Measurements from ENCODE around the gene PTPRF. TPM values are rescaled to one million over a fixed set of nuclear protein-coding genes. Genes with fewer than 3 reads are reported as not detected.
A peak's percentile ranks its signal among the peaks of the same experiment; 100 is the strongest.

Gene PTPRF
- total RNA-seq, 1 donor from 2014 or later, result 2.9 TPM

DNA sequence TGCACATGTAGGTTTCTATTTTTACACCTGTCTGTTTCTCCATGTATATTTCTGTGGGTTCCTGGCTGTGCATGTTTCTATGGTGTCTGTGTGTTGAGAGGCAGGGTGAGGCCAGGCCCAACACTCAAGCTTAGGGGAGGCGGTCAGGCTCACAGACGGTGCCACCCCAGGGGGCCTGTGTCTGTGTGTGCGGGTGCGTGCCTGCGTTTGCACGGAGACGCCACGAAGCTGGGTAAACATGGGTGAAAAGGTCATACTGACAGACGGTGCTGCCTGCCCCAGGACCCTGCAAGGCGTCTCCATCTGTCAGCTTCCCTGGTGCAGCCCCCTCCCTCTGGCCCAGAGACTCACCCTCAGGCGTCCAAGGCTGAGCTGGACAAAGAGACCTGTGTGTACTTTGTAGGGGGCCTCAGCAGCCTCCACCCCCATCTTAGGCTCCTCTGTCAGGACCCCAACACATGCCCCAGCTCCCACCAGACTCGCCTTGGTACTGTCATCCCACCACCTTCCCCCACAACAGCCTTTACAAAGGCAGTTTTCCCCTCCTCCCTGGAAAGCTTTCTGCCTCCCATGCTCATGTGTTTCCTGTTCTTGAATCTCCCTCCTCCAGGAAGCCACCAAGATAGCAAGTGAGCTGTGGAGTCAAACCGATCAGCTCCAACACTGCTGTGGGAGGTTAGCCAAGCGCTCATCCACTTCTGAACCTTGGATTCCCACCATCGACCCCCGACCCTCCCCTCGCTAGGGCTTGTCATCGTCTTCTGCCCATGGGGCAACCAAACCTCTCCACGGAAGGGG lies 34.1 kb downstream of the PTPRF start:
- intact Hi-C loops (cut with micrococcal nuclease), result no loop called here

DNA sequence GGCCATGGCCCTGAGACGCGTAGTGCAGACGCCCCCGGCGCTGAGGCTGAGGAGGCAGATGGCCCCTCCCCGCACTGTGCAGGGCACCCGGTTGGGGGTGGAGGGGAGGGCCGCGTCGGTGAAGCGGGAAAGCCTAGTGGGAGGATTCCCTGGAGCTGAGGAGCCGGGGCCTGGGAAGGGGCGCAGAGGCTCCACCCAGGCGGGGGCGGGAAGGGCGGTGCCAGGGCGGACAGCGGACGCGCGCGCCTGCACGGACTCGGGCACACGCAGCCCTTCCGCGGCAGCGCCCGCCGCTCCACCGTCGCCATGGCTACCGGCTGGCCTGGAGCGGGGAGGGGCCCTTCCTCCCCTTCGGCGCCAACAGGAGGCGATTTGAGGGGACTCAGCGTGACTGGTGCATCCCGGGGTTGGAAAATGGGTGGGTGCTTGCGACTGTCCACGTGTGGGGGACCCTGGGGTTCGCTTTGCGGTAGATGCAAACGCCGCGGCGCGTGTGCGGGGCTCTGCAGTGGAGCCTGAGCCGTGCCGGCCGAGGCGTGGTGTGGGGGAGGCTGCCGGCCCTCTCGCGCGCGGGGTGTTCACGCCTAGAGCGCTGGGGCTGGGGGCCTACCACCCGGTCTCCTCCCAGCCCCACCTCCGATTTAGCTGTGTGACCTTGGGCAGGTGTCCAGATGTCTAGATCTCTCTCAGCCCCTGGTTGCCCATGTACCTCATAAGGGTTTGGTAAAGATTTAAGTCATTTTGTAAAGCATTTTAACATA lies 35.1 kb downstream of the PTPRF start:
- Histone ChIP-seq H3K4me3 (peak overlapping the region; percentile 75), H3K27ac (replicated peaks) (no peak overlapping the region), H3K36me3 (no peaks in the 10 kb centered on the region), H3K9me3 (replicated peaks) (no peaks in the 10 kb centered on the region), H3K27me3 (ENCODE audit: low read depth) (no peaks in the 10 kb centered on the region), H3K4me1 (peaks cover 15% of the 10 kb centered on the region)
- TF ChIP-seq, protein P1, sequence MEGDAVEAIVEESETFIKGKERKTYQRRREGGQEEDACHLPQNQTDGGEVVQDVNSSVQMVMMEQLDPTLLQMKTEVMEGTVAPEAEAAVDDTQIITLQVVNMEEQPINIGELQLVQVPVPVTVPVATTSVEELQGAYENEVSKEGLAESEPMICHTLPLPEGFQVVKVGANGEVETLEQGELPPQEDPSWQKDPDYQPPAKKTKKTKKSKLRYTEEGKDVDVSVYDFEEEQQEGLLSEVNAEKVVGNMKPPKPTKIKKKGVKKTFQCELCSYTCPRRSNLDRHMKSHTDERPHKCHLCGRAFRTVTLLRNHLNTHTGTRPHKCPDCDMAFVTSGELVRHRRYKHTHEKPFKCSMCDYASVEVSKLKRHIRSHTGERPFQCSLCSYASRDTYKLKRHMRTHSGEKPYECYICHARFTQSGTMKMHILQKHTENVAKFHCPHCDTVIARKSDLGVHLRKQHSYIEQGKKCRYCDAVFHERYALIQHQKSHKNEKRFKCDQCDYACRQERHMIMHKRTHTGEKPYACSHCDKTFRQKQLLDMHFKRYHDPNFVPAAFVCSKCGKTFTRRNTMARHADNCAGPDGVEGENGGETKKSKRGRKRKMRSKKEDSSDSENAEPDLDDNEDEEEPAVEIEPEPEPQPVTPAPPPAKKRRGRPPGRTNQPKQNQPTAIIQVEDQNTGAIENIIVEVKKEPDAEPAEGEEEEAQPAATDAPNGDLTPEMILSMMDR (IDR thresholded peaks at IDR 0.05; ENCODE audit: borderline replicate concordance), result no peak
- DNase-seq, result peak; percentile 62
- intact Hi-C loops (cut with micrococcal nuclease), result no loop called here

More for the DNA sequence above, 34.1 kb downstream of the PTPRF start:
- Histone ChIP-seq H3K27ac (replicated peaks) (no peak overlapping the region), H3K27me3 (ENCODE audit: low read depth) (no peaks in the 10 kb centered on the region), H3K36me3 (no peaks in the 10 kb centered on the region), H3K9me3 (replicated peaks) (no peaks in the 10 kb centered on the region), H3K4me1 (peaks cover 15% of the 10 kb centered on the region), H3K4me3 (peak overlapping the region; percentile 75)
- TF ChIP-seq, protein P1 (IDR thresholded peaks at IDR 0.05; ENCODE audit: borderline replicate concordance), result no peak
- DNase-seq, result no peak

DNA sequence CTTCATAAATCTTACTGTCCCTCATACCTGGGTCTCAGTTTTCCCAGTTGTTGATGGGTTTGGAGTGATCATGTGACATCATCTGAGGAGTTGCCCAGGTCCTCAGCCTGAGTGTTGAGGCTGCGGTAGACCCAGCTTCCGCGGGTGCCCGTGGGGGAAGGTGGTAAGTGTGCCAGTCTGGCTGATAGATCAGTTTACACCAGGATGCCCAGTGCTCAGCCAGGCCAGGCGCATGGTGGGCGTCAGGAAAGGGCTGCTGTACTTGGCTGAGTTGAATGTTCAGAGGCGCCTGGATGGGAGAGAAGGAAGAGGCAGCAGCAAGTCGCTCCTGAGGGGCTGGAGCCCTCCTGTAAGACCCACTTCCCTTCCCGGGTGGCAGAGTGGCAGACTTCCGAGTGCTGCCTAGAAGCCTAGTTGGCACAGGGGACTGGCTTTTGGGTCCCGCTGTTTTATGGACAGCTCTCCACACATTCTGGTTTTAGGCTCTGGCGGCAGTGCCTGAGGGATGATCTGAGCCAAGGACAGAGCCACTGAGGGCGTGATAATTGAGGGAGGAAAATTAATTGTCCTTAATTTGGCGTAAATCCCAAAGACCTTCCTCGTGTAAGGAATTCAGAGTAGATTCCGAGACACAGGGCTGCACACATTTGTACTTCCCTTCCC lies 35.8 kb downstream of the PTPRF start:
- peaks cover 15% of the 10 kb centered on the region for H3K4me1 ChIP-seq
- no peaks in the 10 kb centered on the region for H3K36me3 ChIP-seq
- no peak for DNase-seq
- no peaks in the 10 kb centered on the region for H3K9me3 ChIP-seq (replicated peaks)
- H3K27ac ChIP-seq (replicated peaks), result no peak overlapping the region
- peak overlapping the region; percentile 75 for H3K4me3 ChIP-seq
- intact Hi-C loops (cut with micrococcal nuclease), result no loop called here
- TF ChIP-seq, protein P1 (IDR thresholded peaks at IDR 0.05; ENCODE audit: borderline replicate concordance), result no peak
- no peaks in the 10 kb centered on the region for H3K27me3 ChIP-seq (ENCODE audit: low read depth)

DNA sequence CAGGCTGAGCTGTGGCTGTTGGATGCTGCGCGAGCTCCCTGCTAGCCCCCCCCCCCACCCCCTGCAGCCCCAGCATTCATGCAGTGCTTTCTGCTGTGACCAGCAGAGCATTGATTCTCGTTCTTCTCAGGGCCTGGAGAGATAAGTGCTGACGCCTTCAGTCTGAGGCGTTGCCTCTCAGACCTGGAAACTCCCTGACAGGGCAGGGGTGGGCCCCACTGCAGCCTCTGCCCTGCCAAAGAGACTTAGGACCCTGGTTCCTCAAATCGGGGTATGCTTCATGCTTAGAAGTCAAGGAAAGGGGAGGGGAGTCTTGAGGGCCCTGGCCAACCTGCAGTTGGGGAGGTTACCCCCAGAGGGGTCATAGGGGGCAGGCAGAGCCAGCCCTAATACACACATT lies 38.5 kb downstream of the PTPRF start:
- Histone ChIP-seq H3K4me3 (no peak overlapping the region), H3K4me1 (peaks cover 21% of the 10 kb centered on the region)

DNA sequence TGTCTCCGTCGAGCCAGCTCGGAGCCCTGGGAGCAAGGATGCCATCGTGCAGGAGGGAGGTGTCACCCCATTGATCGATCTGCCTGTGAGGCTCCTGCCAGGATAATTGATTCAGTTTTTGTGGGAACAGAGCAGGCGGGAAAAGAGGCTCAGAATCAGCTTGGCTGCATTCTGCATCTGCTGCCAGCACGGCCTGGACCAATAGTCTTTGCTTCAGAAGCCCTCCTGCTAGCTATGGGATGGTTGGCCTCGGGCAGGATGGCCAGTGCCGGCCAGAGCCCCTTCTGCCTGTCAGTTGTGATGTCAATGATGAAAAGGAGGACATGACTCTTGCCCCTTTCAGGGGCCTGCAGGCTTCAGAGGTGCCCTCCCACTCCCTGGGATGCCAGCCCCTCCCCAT lies 39.6 kb downstream of the PTPRF start:
- Histone ChIP-seq H3K9me3 (replicated peaks) (no peaks in the 10 kb centered on the region), H3K4me1 (peaks cover 18% of the 10 kb centered on the region), H3K36me3 (no peaks in the 10 kb centered on the region), H3K4me3 (no peak overlapping the region), H3K27ac (replicated peaks) (no peak overlapping the region), H3K27me3 (ENCODE audit: low read depth) (no peaks in the 10 kb centered on the region)
- intact Hi-C loops (cut with micrococcal nuclease), result no loop called here
- TF ChIP-seq, protein P1 (IDR thresholded peaks at IDR 0.05; ENCODE audit: borderline replicate concordance), result no peak
- no peak for DNase-seq

More for the DNA sequence above, 38.5 kb downstream of the PTPRF start:
- Histone ChIP-seq H3K27me3 (ENCODE audit: low read depth) (no peaks in the 10 kb centered on the region), H3K27ac (replicated peaks) (no peak overlapping the region), H3K9me3 (replicated peaks) (no peaks in the 10 kb centered on the region), H3K36me3 (no peaks in the 10 kb centered on the region)
- intact Hi-C loops (cut with micrococcal nuclease), result no loop called here
- TF ChIP-seq, protein P1 (IDR thresholded peaks at IDR 0.05; ENCODE audit: borderline replicate concordance), result no peak
- DNase-seq, result no peak
